HEK293 (cell line): ENCODE data around the gene SLC12A4.

Experiments used
- CTCF ChIA-PET: fragments of 350-600 bp; formaldehyde crosslinking; extraction: SDS; loops from one replicate; lab custom pipeline; 2021; ENCODE audit warnings: antibody characterized with exemption; lab: Yijun Ruan, JAX
- POLR2A ChIA-PET: fragments of 300-600 bp; formaldehyde crosslinking; extraction: SDS; loops from one replicate; lab custom pipeline; 2020; ENCODE audit warnings: antibody characterized with exemption, inconsistent platforms; lab: Yijun Ruan, JAX
- H3K27ac ChIP-seq: fragments of 200-500 bp; sonication (Bioruptor generic); 2 replicates; pipeline ENCODE4 v1.5.1; 2014; ENCODE audit warnings: low read depth, low read length, control low read depth, inconsistent platforms; ENCODE audit errors: extremely low read depth
- H3K36me3 ChIP-seq, 2 experiments: fragments of 200-500 bp in 1 of 2; sonication (Bioruptor generic) in 1 of 2; 1 replicate in 1 of 2; 2 replicates in 1 of 2; pipeline ENCODE4 v1.5.1; 2014 to 2017; ENCODE audit warnings: inconsistent platforms in 2 of 2, low read length in 2 of 2; ENCODE audit not compliant: control insufficient read depth in 2 of 2, insufficient read depth in 1 of 2
- H3K4me1 ChIP-seq: fragments of 200-500 bp; sonication (Bioruptor generic); 2 replicates; pipeline ENCODE4 v1.5.1; 2014; ENCODE audit warnings: mild to moderate bottlenecking, low read length, inconsistent platforms; ENCODE audit not compliant: control insufficient read depth, insufficient read depth
- H3K4me3 ChIP-seq: 2 replicates; pipeline ENCODE4 v1.5.1; 2011; ENCODE audit warnings: low read depth, mild to moderate bottlenecking, control low read depth, low read length, moderate library complexity
- H3K9me3 ChIP-seq: fragments of 200-500 bp; sonication (Bioruptor generic); 2 replicates; pipeline ENCODE4 v1.5.1; 2014; ENCODE audit warnings: low read depth, low read length, inconsistent platforms; ENCODE audit not compliant: control insufficient read depth, insufficient read depth
- GLIS2 ChIP-seq: fragments of 450-650 bp; formaldehyde crosslinking; IDR thresholded peaks from 2 replicates; pipeline ENCODE4 v1.5.1; 2016; ENCODE audit warnings: missing biosample characterization, missing genetic modification characterization
- KLF9 ChIP-seq: fragments of 450-650 bp; formaldehyde crosslinking; IDR thresholded peaks from 2 replicates; pipeline ENCODE4 v1.5.1; 2016; ENCODE audit warnings: missing biosample characterization, missing genetic modification characterization, low read depth
- ZBTB11 ChIP-seq: fragments of 450-650 bp; formaldehyde crosslinking; conservative IDR thresholded peaks from 2 replicates; pipeline ENCODE4 v1.5.1; 2016; ENCODE audit warnings: low read depth, missing biosample characterization, missing genetic modification characterization
- ZBTB26 ChIP-seq: fragments of 450-650 bp; formaldehyde crosslinking; optimal IDR thresholded peaks from 2 replicates; pipeline ENCODE3; 2016; ENCODE audit warnings: missing biosample characterization, mild to moderate bottlenecking, missing genetic modification characterization
- ZFHX2 ChIP-seq: fragments of 450-650 bp; formaldehyde crosslinking; conservative IDR thresholded peaks from 2 replicates; pipeline ENCODE4 v1.5.1; 2016; ENCODE audit warnings: missing biosample characterization, missing genetic modification characterization
- ZIC2 ChIP-seq: fragments of 450-650 bp; formaldehyde crosslinking; IDR thresholded peaks from 2 replicates; pipeline ENCODE4 v1.5.1; 2016; ENCODE audit warnings: missing biosample characterization, missing genetic modification characterization
- ZNF148 ChIP-seq: fragments of 450-650 bp; formaldehyde crosslinking; IDR thresholded peaks from 2 replicates; pipeline ENCODE4 v1.5.0; 2017; ENCODE audit warnings: missing biosample characterization, missing genetic modification characterization, borderline replicate concordance
- ZNF366 ChIP-seq: fragments of 450-650 bp; formaldehyde crosslinking; conservative IDR thresholded peaks from 2 replicates; pipeline ENCODE4 v1.5.1; 2016; ENCODE audit warnings: missing biosample characterization, missing genetic modification characterization
- ZNF513 ChIP-seq: fragments of 450-650 bp; IDR thresholded peaks from 2 replicates; pipeline ENCODE4 v1.5.1; 2018; ENCODE audit warnings: missing biosample characterization, missing genetic modification characterization
- ZNF549 ChIP-seq: fragments of 450-650 bp; IDR thresholded peaks from 2 replicates; pipeline ENCODE4 v1.5.1; 2018; ENCODE audit warnings: missing biosample characterization, missing genetic modification characterization, mild to moderate bottlenecking, inconsistent platforms, moderate library complexity
- ZNF561 ChIP-seq: fragments of 450-650 bp; IDR thresholded peaks from 2 replicates; pipeline ENCODE4 v1.5.1; 2018; ENCODE audit warnings: missing biosample characterization, missing genetic modification characterization, borderline replicate concordance
- ZNF571 ChIP-seq: fragments of 450-650 bp; formaldehyde crosslinking; IDR thresholded peaks from 2 replicates; pipeline ENCODE4 v1.5.0; 2017; ENCODE audit warnings: missing biosample characterization, missing genetic modification characterization
- ZNF629 ChIP-seq: fragments of 450-650 bp; formaldehyde crosslinking; IDR thresholded peaks from 2 replicates; pipeline ENCODE4 v1.5.1; 2017; ENCODE audit warnings: missing biosample characterization, missing genetic modification characterization

SLC12A4 gene

GRCh38 chr16:67917852-67918236, 50.6 kb downstream of the SLC12A4 start (continued):
- TF ChIP-seq ZBTB11 (tag by site-specific recombination) (no peak), ZNF366 (tag by site-specific recombination) (peak; percentile 34; the same call in 1 of the 2 replicates), KLF9 (tag by site-specific recombination) (no peak), ZNF513 (tag by site-specific recombination) (no peak), ZNF629 (peak; percentile 49; the same call in 1 of the 2 replicates), ZNF549 (no peak), ZFHX2 (tag by site-specific recombination) (no peak)
- TF ChIP-seq, all 188 proteins: peak for 5

- CTCF ChIA-PET, result interaction anchor here (1.5 kb wide), 1 partner anchor 33 kb away, joined by 6 read pairs; the partner anchor contains the start of gene NRN1L
- H3K27ac ChIP-seq, result no peak overlapping the region
- H3K9me3 ChIP-seq, result no peaks in the 10 kb centered on the region
- TF ChIP-seq ZNF571 (tag by site-specific recombination) (no peak), ZNF561 (tag by site-specific recombination) (no peak), GLIS2 (tag by site-specific recombination) (no peak), ZBTB26 (tag by site-specific recombination) (no peak), ZNF148 (tag by site-specific recombination) (no peak), ZIC2 (tag by site-specific recombination) (peak; percentile 62; the same call in 1 of the 2 replicates)
- TF ChIP-seq, all 188 proteins: peak for 1
- Histone ChIP-seq H3K4me3 (no peak overlapping the region), H3K4me1 (no peaks in the 10 kb centered on the region), H3K36me3 (peaks cover 0 to 42% of the 10 kb centered on the region in 2 experiments; a peak in 2 of 3 replicates)
- POLR2A ChIA-PET, result interaction anchor here (0.8 to 1.2 kb wide), 4 partner anchors 9 to 71 kb away, joined by 3 to 4 read pairs (median 4); partner anchors contain the start of genes NUTF2 and PSKH1
Measured at GRCh38 chr16:67917140-67917851, 51.1 kb downstream of the SLC12A4 start.
